DOHH2 (cell line): ENCODE data around the gene NEDD4L.

Experiments
- H3F3A ChIP-seq: fragments of 200-600 bp; sonication (generic), shearing (Covaris generic); 2 replicates; pipeline ENCODE4 v1.6.0; 2016; ENCODE audit warnings: antibody characterized with exemption, mild to moderate bottlenecking; ENCODE audit not compliant: control insufficient read depth, insufficient read depth
- H3K27ac ChIP-seq: fragments of 200-600 bp; sonication (generic); 2 replicates; pipeline ENCODE4 v1.5.1; 2014; ENCODE audit warnings: low read depth, mild to moderate bottlenecking, low read length, moderate library complexity
- H3K27me3 ChIP-seq: fragments of 200-600 bp; sonication (generic); 2 replicates; pipeline ENCODE4 v1.6.1; 2014; ENCODE audit warnings: mild to moderate bottlenecking, low read length, mixed read lengths; ENCODE audit not compliant: control insufficient read depth
- H3K36me3 ChIP-seq: fragments of 200-600 bp; sonication (generic); 2 replicates; pipeline ENCODE4 v1.6.1; 2014; ENCODE audit warnings: mild to moderate bottlenecking, low read length, moderate library complexity, mixed read lengths; ENCODE audit not compliant: control insufficient read depth
- H3K4me1 ChIP-seq: fragments of 200-600 bp; sonication (generic); 2 replicates; pipeline ENCODE4 v1.6.1; 2014; ENCODE audit warnings: mild to moderate bottlenecking, low read length, mixed read lengths; ENCODE audit not compliant: control insufficient read depth
- H3K4me2 ChIP-seq: fragments of 200-600 bp; sonication (generic); 2 replicates; pipeline ENCODE4 v1.6.0; 2014; ENCODE audit warnings: mild to moderate bottlenecking, low read length, moderate library complexity
- H3K4me3 ChIP-seq: fragments of 200-600 bp; sonication (generic); 2 replicates; pipeline ENCODE4 v1.5.1; 2014; ENCODE audit warnings: mild to moderate bottlenecking, low read length, mixed read lengths
- H3K79me2 ChIP-seq: fragments of 200-600 bp; sonication (generic); 2 replicates; pipeline ENCODE4 v1.6.1; 2014; ENCODE audit warnings: mild to moderate bottlenecking, low read length, mixed read lengths; ENCODE audit not compliant: control insufficient read depth
- H3K9me2 ChIP-seq: fragments of 200-600 bp; sonication (generic); replicated peaks from 2 replicates; pipeline ENCODE4 v1.6.1; 2014; ENCODE audit warnings: mild to moderate bottlenecking, low read length, mixed read lengths; ENCODE audit not compliant: control insufficient read depth
- H3K9me3 ChIP-seq: fragments of 200-600 bp; sonication (generic); 2 replicates; pipeline ENCODE4 v1.6.1; 2014; ENCODE audit warnings: antibody characterized with exemption, low read length, mixed read lengths; ENCODE audit not compliant: control insufficient read depth, insufficient read depth
- H4K20me1 ChIP-seq: fragments of 200-600 bp; sonication (generic); 2 replicates; pipeline ENCODE4 v1.6.0; 2014; ENCODE audit warnings: low read depth, mild to moderate bottlenecking, antibody characterized with exemption, low read length, moderate library complexity; ENCODE audit not compliant: control insufficient read depth, insufficient read depth
- EZH2phosphoT487 ChIP-seq: fragments of 200-600 bp; sonication (generic); IDR thresholded peaks from 2 replicates; pipeline ENCODE4 v1.6.1; 2017; ENCODE audit warnings: borderline replicate concordance, mild to moderate bottlenecking, antibody characterized with exemption, low read length, moderate library complexity, mixed read lengths
- TF ChIP-seq, protein P1 (sequence below): fragments of 200-600 bp; sonication (generic); IDR thresholded peaks from one replicate; pipeline ENCODE4 v1.5.1; 2014; ENCODE audit warnings: antibody characterized with exemption, mild to moderate bottlenecking, low read depth, low read length; ENCODE audit not compliant: poor library complexity, severe bottlenecking

The NEDD4L gene

DNA sequence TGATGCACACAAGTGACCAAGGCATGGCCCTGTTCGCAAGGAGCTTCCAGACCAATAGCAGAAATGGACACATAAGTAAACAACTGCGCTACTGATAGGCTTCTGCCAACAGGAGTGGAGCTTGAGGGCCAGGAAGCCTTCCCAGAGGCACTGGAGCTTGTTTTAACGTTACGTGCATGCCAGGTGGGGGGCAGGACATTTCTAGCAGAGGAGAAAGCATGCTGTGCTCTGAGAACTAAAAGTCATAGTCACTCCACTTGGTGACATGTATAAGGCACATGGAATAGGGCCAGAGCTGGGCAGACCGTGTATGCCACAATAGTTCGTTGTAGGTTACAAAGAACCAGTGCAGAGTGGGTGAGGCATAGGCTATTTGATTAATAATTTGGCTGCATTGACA is 184.2 kb downstream of the NEDD4L start:
- peaks cover 87% of the 10 kb centered on the region for H3K79me2 ChIP-seq
- no peaks in the 10 kb centered on the region for H3F3A ChIP-seq
- H3K27me3 ChIP-seq, result no peaks in the 10 kb centered on the region
- H3K4me3 ChIP-seq, result no peak overlapping the region
- TF ChIP-seq, protein P1, sequence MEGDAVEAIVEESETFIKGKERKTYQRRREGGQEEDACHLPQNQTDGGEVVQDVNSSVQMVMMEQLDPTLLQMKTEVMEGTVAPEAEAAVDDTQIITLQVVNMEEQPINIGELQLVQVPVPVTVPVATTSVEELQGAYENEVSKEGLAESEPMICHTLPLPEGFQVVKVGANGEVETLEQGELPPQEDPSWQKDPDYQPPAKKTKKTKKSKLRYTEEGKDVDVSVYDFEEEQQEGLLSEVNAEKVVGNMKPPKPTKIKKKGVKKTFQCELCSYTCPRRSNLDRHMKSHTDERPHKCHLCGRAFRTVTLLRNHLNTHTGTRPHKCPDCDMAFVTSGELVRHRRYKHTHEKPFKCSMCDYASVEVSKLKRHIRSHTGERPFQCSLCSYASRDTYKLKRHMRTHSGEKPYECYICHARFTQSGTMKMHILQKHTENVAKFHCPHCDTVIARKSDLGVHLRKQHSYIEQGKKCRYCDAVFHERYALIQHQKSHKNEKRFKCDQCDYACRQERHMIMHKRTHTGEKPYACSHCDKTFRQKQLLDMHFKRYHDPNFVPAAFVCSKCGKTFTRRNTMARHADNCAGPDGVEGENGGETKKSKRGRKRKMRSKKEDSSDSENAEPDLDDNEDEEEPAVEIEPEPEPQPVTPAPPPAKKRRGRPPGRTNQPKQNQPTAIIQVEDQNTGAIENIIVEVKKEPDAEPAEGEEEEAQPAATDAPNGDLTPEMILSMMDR, result no peak
- TF ChIP-seq EZH2phosphoT487, result no peak
- no peaks in the 10 kb centered on the region for H3K9me2 ChIP-seq
- H3K27ac ChIP-seq, result no peak overlapping the region
- no peaks in the 10 kb centered on the region for H4K20me1 ChIP-seq
- peaks cover 60% of the 10 kb centered on the region for H3K4me1 ChIP-seq
- H3K4me2 ChIP-seq, result no peak overlapping the region
- no peaks in the 10 kb centered on the region for H3K9me3 ChIP-seq
- peaks cover 6% of the 10 kb centered on the region for H3K36me3 ChIP-seq

- Histone ChIP-seq H3F3A (no peaks in the 10 kb centered on the region), H3K27ac (no peak overlapping the region), H3K36me3 (peaks cover 6% of the 10 kb centered on the region), H3K9me3 (no peaks in the 10 kb centered on the region), H4K20me1 (no peaks in the 10 kb centered on the region), H3K27me3 (no peaks in the 10 kb centered on the region), H3K79me2 (peaks cover 83% of the 10 kb centered on the region), H3K4me1 (peaks cover 57% of the 10 kb centered on the region), H3K4me2 (no peak overlapping the region), H3K4me3 (no peak overlapping the region), H3K9me2 (no peaks in the 10 kb centered on the region)
- TF ChIP-seq, protein P1, result no peak
- TF ChIP-seq EZH2phosphoT487, result no peak
Measured at GRCh38 chr18:58228762-58229161, 184.7 kb downstream of the NEDD4L start.

- no peaks in the 10 kb centered on the region for H3F3A ChIP-seq
- H3K27me3 ChIP-seq, result no peaks in the 10 kb centered on the region
- no peaks in the 10 kb centered on the region for H3K9me2 ChIP-seq
- H3K27ac ChIP-seq, result no peak overlapping the region
- H3K9me3 ChIP-seq, result no peaks in the 10 kb centered on the region
- H3K4me1 ChIP-seq, result peaks cover 54% of the 10 kb centered on the region
- H3K4me3 ChIP-seq, result no peak overlapping the region
- H4K20me1 ChIP-seq, result no peaks in the 10 kb centered on the region
- H3K36me3 ChIP-seq, result peaks cover 6% of the 10 kb centered on the region
- H3K79me2 ChIP-seq, result peaks cover 80% of the 10 kb centered on the region
- no peak for TF ChIP-seq EZH2phosphoT487
- TF ChIP-seq, protein P1, result no peak
- H3K4me2 ChIP-seq, result no peak overlapping the region
Measured at GRCh38 chr18:58229162-58229561, 185.1 kb downstream of the NEDD4L start.
